Measurements from ENCODE around the gene ATP10A. TPM values are rescaled to one million over a fixed set of nuclear protein-coding genes. Genes with fewer than 3 reads are reported as not detected.

ATP10A gene
- total RNA-seq, 4 donors from 2014 or later, result 1.4 to 10.0 (median 3.6) TPM

GRCh38 chr15:25795712-25796111 is 67.4 kb downstream of the ATP10A start:
- WGBS, 2 donors (ENCODE audit: low coverage in 1 of 2), result 57% methylated on average over 6 of the region's 6 CpGs; no CpG with 5 or more reads in 1 of the 2 donors
- no peak for DNase-seq
- no peaks in the 10 kb centered on the region for H3K9me3 ChIP-seq
- H3K4me1 ChIP-seq, result peaks cover 0 to 19% (median 2%) of the 10 kb centered on the region in 4 donors
- intact Hi-C loops (cut with DNase I; ENCODE audit: low total_unique reads) (no loop called here), in situ Hi-C loops (cut with MboI; ENCODE audit: low pct_ligation_motif_present in 1 of 4, low pct_unique_long_range_greater_than_20kb in 1 of 4, low sequenced_read_pairs in 3 of 4) (no loop called here)
- no peaks in the 10 kb centered on the region for H3K27me3 ChIP-seq
- H3K4me3 ChIP-seq, result no peak overlapping the region
- no peaks in the 10 kb centered on the region for H3K36me3 ChIP-seq
- no peak overlapping the region for H3K27ac ChIP-seq
- TF ChIP-seq POLR2AphosphoS5 (IDR thresholded peaks at IDR 0.05) (no peak), POLR2A (IDR thresholded peaks at IDR 0.05) (no peak), EP300 (IDR thresholded peaks at IDR 0.05; ENCODE audit: low read depth) (no peak), CTCF (IDR thresholded peaks at IDR 0.05) (no peak)

- no peak overlapping the region for H3K4me3 ChIP-seq
- no peaks in the 10 kb centered on the region for H3K27me3 ChIP-seq
- H3K36me3 ChIP-seq, result no peaks in the 10 kb centered on the region
- WGBS, 2 donors (ENCODE audit: low coverage in 1 of 2), result 92% methylated on average over 9 of the region's 9 CpGs; no CpG with 5 or more reads in 1 of the 2 donors
- no peaks in the 10 kb centered on the region for H3K9me3 ChIP-seq
- in situ Hi-C loops (cut with MboI; ENCODE audit: low pct_ligation_motif_present in 1 of 4, low pct_unique_long_range_greater_than_20kb in 1 of 4, low sequenced_read_pairs in 3 of 4) (no loop called here), intact Hi-C loops (cut with DNase I; ENCODE audit: low total_unique reads) (no loop called here)
- TF ChIP-seq EP300 (IDR thresholded peaks at IDR 0.05; ENCODE audit: low read depth) (no peak), POLR2AphosphoS5 (IDR thresholded peaks at IDR 0.05) (no peak), CTCF (IDR thresholded peaks at IDR 0.05) (no peak), POLR2A (IDR thresholded peaks at IDR 0.05) (no peak)
- no peak overlapping the region for H3K27ac ChIP-seq
- no peak for DNase-seq
- H3K4me1 ChIP-seq, result peaks cover 0 to 26% (median 5%) of the 10 kb centered on the region in 4 donors
Measured at GRCh38 chr15:25795061-25795460, 68.1 kb downstream of the ATP10A start.

- Histone ChIP-seq H3K27ac (no peak overlapping the region), H3K9me3 (no peaks in the 10 kb centered on the region), H3K4me3 (no peak overlapping the region), H3K36me3 (no peaks in the 10 kb centered on the region), H3K4me1 (peaks cover 3 to 38% (median 5%) of the 10 kb centered on the region in 4 donors), H3K27me3 (no peaks in the 10 kb centered on the region)
- in situ Hi-C loops (cut with MboI; ENCODE audit: low pct_ligation_motif_present in 1 of 4, low pct_unique_long_range_greater_than_20kb in 1 of 4, low sequenced_read_pairs in 3 of 4), result no loop called here
- DNase-seq, result no peak
- intact Hi-C loops (cut with DNase I; ENCODE audit: low total_unique reads), result no loop called here
- WGBS, 2 donors (ENCODE audit: low coverage in 1 of 2), result 84% methylated on average over 6 of the region's 6 CpGs; no CpG with 5 or more reads in 1 of the 2 donors
- TF ChIP-seq POLR2AphosphoS5 (IDR thresholded peaks at IDR 0.05), result no peak
- TF ChIP-seq EP300 (IDR thresholded peaks at IDR 0.05; ENCODE audit: low read depth), result no peak
- TF ChIP-seq CTCF (IDR thresholded peaks at IDR 0.05), result no peak
- TF ChIP-seq POLR2A (IDR thresholded peaks at IDR 0.05), result no peak
Measured at GRCh38 chr15:25793354-25794050, 69.6 kb downstream of the ATP10A start.

- H3K4me1 ChIP-seq, result peaks cover 8 to 43% (median 11%) of the 10 kb centered on the region in 4 donors
- H3K9me3 ChIP-seq, result no peaks in the 10 kb centered on the region
- intact Hi-C loops (cut with DNase I; ENCODE audit: low total_unique reads), result no loop called here
- DNase-seq, result no peak
- H3K36me3 ChIP-seq, result no peaks in the 10 kb centered on the region
- in situ Hi-C loops (cut with MboI; ENCODE audit: low pct_ligation_motif_present in 1 of 4, low pct_unique_long_range_greater_than_20kb in 1 of 4, low sequenced_read_pairs in 3 of 4), result no loop called here
- no peak overlapping the region for H3K4me3 ChIP-seq
- H3K27ac ChIP-seq, result no peak overlapping the region
- H3K27me3 ChIP-seq, result no peaks in the 10 kb centered on the region
- TF ChIP-seq CTCF (IDR thresholded peaks at IDR 0.05) (no peak), POLR2A (IDR thresholded peaks at IDR 0.05) (no peak), POLR2AphosphoS5 (IDR thresholded peaks at IDR 0.05) (no peak), EP300 (IDR thresholded peaks at IDR 0.05; ENCODE audit: low read depth) (no peak)
- WGBS, 2 donors (ENCODE audit: low coverage in 1 of 2), result 71 to 80% methylated on average over 1 to 3 of the region's 3 CpGs
Measured at GRCh38 chr15:25792128-25792527, 71.0 kb downstream of the ATP10A start.
